GM23338 (cell line): ENCODE results near the gene BCAS1. TPM values are rescaled to one million over a fixed set of nuclear protein-coding genes. Genes with fewer than 3 reads are reported as not detected.

Experiments
- ATAC-seq: fragments of 200-7000 bp; cut with Tn5 transposase; 3 replicates; pipeline ENCODE4 v1.9.1; 2020
- DNase-seq: peaks from one replicate; pipeline ENCODE4 v3.0.0-alpha.2; 2015; ENCODE audit warnings: low spot score
- H2AFZ ChIP-seq: fragments of 200-600 bp; sonication (generic); 2 replicates; pipeline ENCODE4 v1.8.0; 2016; ENCODE audit warnings: antibody characterized with exemption, mild to moderate bottlenecking, moderate library complexity
- H3F3A ChIP-seq: fragments of 200-600 bp; sonication (generic); replicated peaks from 2 replicates; pipeline ENCODE4 v1.8.0; 2017; ENCODE audit warnings: antibody characterized with exemption, mixed run types, low read depth
- H3K27ac ChIP-seq: fragments of 200-600 bp; sonication (generic); 2 replicates; pipeline ENCODE4 v1.6.1; 2016; ENCODE audit warnings: low read depth
- H3K27me3 ChIP-seq: fragments of 200-600 bp; sonication (generic); 2 replicates; pipeline ENCODE4 v1.8.0; 2016; ENCODE audit warnings: mild to moderate bottlenecking, mixed run types, moderate library complexity; ENCODE audit not compliant: insufficient read depth
- H3K36me3 ChIP-seq: fragments of 200-600 bp; sonication (generic); 2 replicates; pipeline ENCODE4 v1.8.0; 2016; ENCODE audit warnings: mild to moderate bottlenecking; ENCODE audit not compliant: insufficient read depth
- H3K4me1 ChIP-seq: fragments of 200-600 bp; sonication (generic); 2 replicates; pipeline ENCODE4 v1.8.0; 2016; ENCODE audit warnings: mild to moderate bottlenecking, moderate library complexity; ENCODE audit not compliant: insufficient read depth
- H3K4me2 ChIP-seq: fragments of 200-600 bp; sonication (generic); 2 replicates; pipeline ENCODE4 v1.7.1; 2017; ENCODE audit warnings: mixed run types
- H3K4me3 ChIP-seq: fragments of 200-600 bp; sonication (generic); 2 replicates; pipeline ENCODE4 v1.6.1; 2016; ENCODE audit warnings: mixed run types
- H3K79me2 ChIP-seq: fragments of 200-600 bp; sonication (generic); replicated peaks from 2 replicates; pipeline ENCODE4 v1.8.0; 2017; ENCODE audit warnings: mild to moderate bottlenecking; ENCODE audit not compliant: insufficient read depth
- H3K9me2 ChIP-seq: fragments of 200-600 bp; sonication (generic); 2 replicates; pipeline ENCODE4 v1.8.0; 2017; ENCODE audit not compliant: insufficient read depth
- H4K20me1 ChIP-seq: fragments of 200-600 bp; sonication (generic); replicated peaks from 2 replicates; pipeline ENCODE4 v1.8.0; 2017; ENCODE audit warnings: mild to moderate bottlenecking; ENCODE audit not compliant: insufficient read depth
- H3K27ac Mint-ChIP-seq: 2 replicates; pipeline ENCODE4 v1.8.0; 2020; ENCODE audit warnings: inconsistent platforms, mild to moderate bottlenecking, moderate library complexity, mixed read lengths
- H3K27me3 Mint-ChIP-seq: 3 replicates; pipeline ENCODE4 v1.8.0; 2022; ENCODE audit warnings: low read depth, mild to moderate bottlenecking, moderate library complexity, mixed read lengths, inconsistent platforms; ENCODE audit not compliant: insufficient read depth, poor library complexity
- H3K36me3 Mint-ChIP-seq: 3 replicates; pipeline ENCODE4 v1.8.0; 2021; ENCODE audit warnings: low read depth, mild to moderate bottlenecking, inconsistent platforms, moderate library complexity, mixed read lengths
- H3K4me1 Mint-ChIP-seq: 3 replicates; pipeline ENCODE4 v1.8.0; 2020; ENCODE audit warnings: mild to moderate bottlenecking, inconsistent platforms, mixed read lengths
- H3K4me3 Mint-ChIP-seq: 3 replicates; pipeline ENCODE4 v1.8.0; 2021; ENCODE audit warnings: moderate library complexity, mild to moderate bottlenecking, inconsistent platforms, mixed read lengths
- H3K9me3 Mint-ChIP-seq: 3 replicates; pipeline ENCODE4 v1.8.0; 2020; ENCODE audit warnings: moderate library complexity, mild to moderate bottlenecking, inconsistent platforms, mixed read lengths
- CREB1 ChIP-seq: fragments of 250-450 bp; sonication (Bioruptor Pico); IDR thresholded peaks from 2 replicates; pipeline ENCODE4 v1.5.0; 2020; ENCODE audit warnings: low read depth, mild to moderate bottlenecking, moderate library complexity
- CTCF ChIP-seq, 2 experiments: fragments of 200-600 bp in 1 of 2; sonication (generic) in 1 of 2; conservative IDR thresholded peaks; 2 replicates each; pipeline versions ENCODE4 v1.5.1 to v1.6.1; 2016 to 2017; ENCODE audit warnings: antibody characterized with exemption in 2 of 2, low read depth in 2 of 2, mild to moderate bottlenecking in 2 of 2, moderate library complexity in 1 of 2
- ETS1 ChIP-seq: IDR thresholded peaks from 2 replicates; pipeline ENCODE4 v1.6.1; 2016; ENCODE audit warnings: antibody characterized with exemption
- EZH2 ChIP-seq: fragments of 200-600 bp; sonication (generic); IDR thresholded peaks from one replicate; pipeline ENCODE4 v1.8.0; 2017; ENCODE audit warnings: antibody characterized with exemption, mild to moderate bottlenecking, low read depth; ENCODE audit not compliant: unreplicated experiment
- EZH2phosphoT487 ChIP-seq: fragments of 200-600 bp; sonication (generic); IDR thresholded peaks from one replicate; pipeline ENCODE4 v1.8.1; 2018; ENCODE audit warnings: antibody characterized with exemption; ENCODE audit not compliant: unreplicated experiment
- JUNB ChIP-seq: IDR thresholded peaks from one replicate; pipeline ENCODE4 v1.6.1; 2016; ENCODE audit warnings: antibody characterized with exemption; ENCODE audit not compliant: unreplicated experiment
- NANOG ChIP-seq: IDR thresholded peaks from 2 replicates; pipeline ENCODE4 v1.6.1; 2016; ENCODE audit warnings: antibody characterized with exemption, borderline replicate concordance
- POLR2AphosphoS5 ChIP-seq: IDR thresholded peaks from 2 replicates; pipeline ENCODE4 v1.6.1; 2016; ENCODE audit warnings: antibody characterized with exemption, low read depth
- REST ChIP-seq: IDR thresholded peaks from one replicate; pipeline ENCODE4 v1.6.1; 2018; ENCODE audit warnings: antibody characterized with exemption; ENCODE audit not compliant: unreplicated experiment
- STAT1 ChIP-seq: IDR thresholded peaks from one replicate; pipeline ENCODE4 v1.6.1; 2016; ENCODE audit warnings: antibody characterized with exemption; ENCODE audit not compliant: unreplicated experiment
- ZNF114 ChIP-seq: fragments of 250-450 bp; sonication (Bioruptor Pico); IDR thresholded peaks from 2 replicates; pipeline ENCODE4 v1.5.0; 2020; ENCODE audit warnings: mild to moderate bottlenecking, moderate library complexity
- ZNF331 ChIP-seq: fragments of 250-450 bp; sonication (Bioruptor Pico); IDR thresholded peaks from 2 replicates; pipeline ENCODE4 v1.5.0; 2020; ENCODE audit warnings: low read depth, mild to moderate bottlenecking, moderate library complexity
- ZNF462 ChIP-seq: fragments of 250-450 bp; sonication (Bioruptor Pico); IDR thresholded peaks from 2 replicates; pipeline ENCODE4 v1.5.0; 2020; ENCODE audit warnings: mild to moderate bottlenecking, moderate library complexity
- polyA plus RNA-seq: library from polyadenylated mRNA; unstranded; fragments of >200 nt; fragmentation: Nextera tagmentation; extraction: Ambion mirVana; gene quantifications from 2 replicates; pipeline ENCODE4 v1.2.1, GENCODE V29; 2016
- total RNA-seq: library from RNA; depleted of rRNA; stranded (reverse); fragments of >200 nt; shearing (Covaris generic); gene quantifications from 2 replicates; pipeline ENCODE4 v1.2.3, GENCODE V29; 2014

Gene BCAS1
- total and polyA plus RNA-seq, 2 experiments from 2014 or later: 0.17 to 0.19 TPM

- H3K36me3 ChIP-seq: no peaks in the 10 kb centered on the region
- no peak overlapping the region for H3K27ac ChIP-seq
- ATAC-seq (no peak), DNase-seq (no peak)
- no peaks in the 10 kb centered on the region for H3F3A ChIP-seq
- no peaks in the 10 kb centered on the region for H3K79me2 ChIP-seq
- H2AFZ ChIP-seq: no peak overlapping the region
- Mint-ChIP-seq H3K36me3 (no peaks in the 10 kb centered on the region), H3K27me3 (no peaks in the 10 kb centered on the region), H3K9me3 (no peaks in the 10 kb centered on the region), H3K27ac (no peak overlapping the region), H3K4me3 (no peak overlapping the region), H3K4me1 (no peaks in the 10 kb centered on the region)
- 0 out of 2 replicates have a peak, but pooled peaks cover 5% of the 10 kb centered on the region for H3K9me2 ChIP-seq
- H3K27me3 ChIP-seq: no peaks in the 10 kb centered on the region
- 0 out of 2 replicates have a peak, but pooled peaks cover 5% of the 10 kb centered on the region for H3K4me1 ChIP-seq
- no peak overlapping the region for H3K4me3 ChIP-seq
- TF ChIP-seq ZNF331 (CRISPR knock-in tag) (no peak), STAT1 (no peak), ZNF114 (CRISPR knock-in tag) (no peak), CREB1 (CRISPR knock-in tag) (no peak), EZH2 (no peak), CTCF (conservative IDR thresholded peaks at IDR 0.05; ENCODE audit: low read depth in 2 of 2) (no peak), NANOG (no peak), POLR2AphosphoS5 (no peak), EZH2phosphoT487 (no peak), ETS1 (no peak), ZNF462 (no peak), JUNB (no peak), REST (no peak)
- H4K20me1 ChIP-seq: no peaks in the 10 kb centered on the region
- no peak overlapping the region for H3K4me2 ChIP-seq
Observed at GRCh38 chr20:54047720-54048119, 22.7 kb downstream of the BCAS1 start.
